IMR-90 (cell line): ENCODE data around the gene KAT7. TPM values are rescaled to one million over a fixed set of nuclear protein-coding genes. Genes with fewer than 3 reads are reported as not detected.

ENCODE experiments used
- ATAC-seq: fragments of 200-7000 bp; cut with Tn5 transposase; 2 replicates; pipeline ENCODE4 v1.9.1; 2020; ENCODE audit warnings: low read depth, mild to moderate bottlenecking, moderate library complexity
- BruUV-seq: library from RNA; stranded (reverse); fragments of 400-500 nt; replicated peaks from 2 replicates; lab custom pipeline; 2021; lab: Mats Ljungman, UMichigan
- CTCF ChIA-PET: fragments of 300-600 bp; formaldehyde crosslinking; extraction: SDS; loops from one replicate; lab custom pipeline; 2021; ENCODE audit warnings: antibody characterized with exemption; lab: Yijun Ruan, JAX
- POLR2A ChIA-PET: fragments of 300-600 bp; sonication (Branson Sonifier 250); formaldehyde crosslinking; loops from one replicate; lab custom pipeline; 2022; ENCODE audit warnings: antibody characterized with exemption; ENCODE audit not compliant: unreplicated experiment; lab: Charles Lee
- DNase-seq: peaks from one replicate; pipeline ENCODE4 v3.0.0; 2013
- H2AFZ ChIP-seq: replicated peaks from 2 replicates; pipeline ENCODE3; 2013; ENCODE audit warnings: low read length, mild to moderate bottlenecking; ENCODE audit not compliant: poor library complexity
- H2AK5ac ChIP-seq: 2 replicates; pipeline ENCODE4 v1.6.1; 2013; ENCODE audit warnings: low read depth, low read length, inconsistent platforms
- H2AK9ac ChIP-seq: replicated peaks from 2 replicates; pipeline ENCODE3; 2013; ENCODE audit warnings: mild to moderate bottlenecking, low read depth, low read length, moderate library complexity; ENCODE audit not compliant: poor library complexity
- H2BK120ac ChIP-seq: 2 replicates; pipeline ENCODE4 v1.6.1; 2013; ENCODE audit warnings: low read depth, low read length, inconsistent platforms
- H2BK15ac ChIP-seq: 3 replicates; pipeline ENCODE4 v1.6.1; 2013; ENCODE audit warnings: low read depth, low read length, inconsistent platforms
- H2BK20ac ChIP-seq: 2 replicates; pipeline ENCODE4 v1.6.1; 2013; ENCODE audit warnings: low read depth, mild to moderate bottlenecking, inconsistent platforms, low read length, moderate library complexity
- H2BK5ac ChIP-seq: 2 replicates; pipeline ENCODE4 v1.6.1; 2013; ENCODE audit warnings: mild to moderate bottlenecking, low read depth, low read length, inconsistent platforms; ENCODE audit not compliant: poor library complexity, severe bottlenecking
- H3K14ac ChIP-seq: replicated peaks from 2 replicates; pipeline ENCODE4 v1.6.1; 2013; ENCODE audit warnings: low read depth, low read length, inconsistent platforms
- H3K18ac ChIP-seq: 2 replicates; pipeline ENCODE4 v1.6.1; 2013; ENCODE audit warnings: low read depth, low read length, control low read depth
- H3K23ac ChIP-seq: 2 replicates; pipeline ENCODE4 v1.6.1; 2013; ENCODE audit warnings: low read depth, low read length, inconsistent platforms
- H3K27ac ChIP-seq: 2 replicates; pipeline ENCODE4 v1.5.1; 2013; ENCODE audit warnings: mild to moderate bottlenecking, control low read depth, low read length; ENCODE audit not compliant: insufficient read depth
- H3K27me3 ChIP-seq: 2 replicates; pipeline ENCODE4 v1.6.1; 2013; ENCODE audit warnings: low read length; ENCODE audit not compliant: control insufficient read depth, insufficient read depth
- H3K36me3 ChIP-seq: 2 replicates; pipeline ENCODE4 v1.6.1; 2013; ENCODE audit warnings: low read length, mixed read lengths; ENCODE audit not compliant: control insufficient read depth, insufficient read depth
- H3K4ac ChIP-seq: 2 replicates; pipeline ENCODE4 v1.6.1; 2013; ENCODE audit warnings: low read depth, low read length, inconsistent platforms
- H3K4me1 ChIP-seq: 2 replicates; pipeline ENCODE4 v1.6.1; 2013; ENCODE audit warnings: low read length, mixed read lengths; ENCODE audit not compliant: control insufficient read depth, insufficient read depth
- H3K4me2 ChIP-seq: 2 replicates; pipeline ENCODE4 v1.6.1; 2013; ENCODE audit warnings: low read depth, mild to moderate bottlenecking, control low read depth, low read length, moderate library complexity
- H3K4me3 ChIP-seq: 2 replicates; pipeline ENCODE4 v1.5.1; 2013; ENCODE audit warnings: low read depth, mild to moderate bottlenecking, control low read depth, low read length, moderate library complexity; ENCODE audit not compliant: insufficient read depth
- H3K56ac ChIP-seq: 2 replicates; pipeline ENCODE4 v1.6.1; 2013; ENCODE audit warnings: low read length, inconsistent platforms; ENCODE audit not compliant: insufficient read depth; ENCODE audit errors: extremely low read depth
- H3K79me1 ChIP-seq, 2 experiments: 2 replicates each; pipeline ENCODE4 v1.6.1; 2013; ENCODE audit warnings: low read length in 2 of 2, inconsistent platforms in 1 of 2, low read depth in 1 of 2
- H3K9ac ChIP-seq: 2 replicates; pipeline ENCODE4 v1.6.1; 2013; ENCODE audit warnings: low read depth, low read length, control low read depth
- H3K9me1 ChIP-seq: 2 replicates; pipeline ENCODE4 v1.6.1; 2013; ENCODE audit warnings: low read length, inconsistent platforms; ENCODE audit not compliant: insufficient read depth
- H3K9me3 ChIP-seq: 2 replicates; pipeline ENCODE4 v1.6.1; 2013; ENCODE audit warnings: low read length; ENCODE audit not compliant: control insufficient read depth, insufficient read depth
- H4K20me1 ChIP-seq: 2 replicates; pipeline ENCODE4 v1.6.1; 2013; ENCODE audit warnings: low read length, inconsistent platforms; ENCODE audit not compliant: insufficient read depth
- H4K5ac ChIP-seq: 2 replicates; pipeline ENCODE4 v1.6.1; 2013; ENCODE audit warnings: mild to moderate bottlenecking, low read depth, low read length, control low read depth
- H4K8ac ChIP-seq, 2 experiments: 2 replicates each; pipeline ENCODE4 v1.6.1; 2013; ENCODE audit warnings: low read depth in 2 of 2, low read length in 2 of 2, control low read depth in 1 of 2, inconsistent platforms in 1 of 2
- H4K91ac ChIP-seq: 2 replicates; pipeline ENCODE4 v1.6.1; 2013; ENCODE audit warnings: low read depth, low read length, inconsistent platforms; ENCODE audit not compliant: insufficient read depth
- FOS ChIP-seq: fragments of 150-350 bp; IDR thresholded peaks from 2 replicates; pipeline ENCODE4 v1.6.1; 2016; ENCODE audit warnings: low read depth, low read length
- MXI1 ChIP-seq: IDR thresholded peaks from 2 replicates; pipeline ENCODE4 v1.6.1; 2012; ENCODE audit warnings: low read depth, mild to moderate bottlenecking, low read length, moderate library complexity, borderline replicate concordance
- SMC3 ChIP-seq: fragments of 150-350 bp; IDR thresholded peaks from 2 replicates; pipeline ENCODE4 v1.6.1; 2016; ENCODE audit warnings: low read depth, mild to moderate bottlenecking, antibody characterized with exemption, low read length, moderate library complexity
- WGBS, 2 experiments: methylation state at CpG; one replicate each; pipeline versions ENCODE4 v1.1.5 to v1.1.7; 2013; ENCODE audit warnings: missing lambda C conversion rate in 2 of 2; ENCODE audit not compliant: insufficient read length in 1 of 2; ENCODE audit errors: extremely low coverage in 2 of 2; 5-methylcytosine and 5-hydroxymethylcytosine counted together
- dilution Hi-C: fragments of 300-500 bp; cut with HindIII; formaldehyde crosslinking; loops from one replicate; pipeline ENCODE4 v1.14.3; 2018; ENCODE audit warnings: low sequenced_read_pairs; ENCODE audit not compliant: unreplicated experiment
- in situ Hi-C: fragments of 300-500 bp; cut with MboI; formaldehyde crosslinking; loops from 3 replicates; pipeline ENCODE4 v1.14.3; 2019; ENCODE audit warnings: low sequenced_read_pairs, inconsistent platforms, mixed read lengths
- intact Hi-C: fragments of 100-400 bp; cut with micrococcal nuclease; formaldehyde crosslinking; loops from 2 replicates; pipeline ENCODE4 v1.10.0; 2022
- polyA plus RNA-seq, 3 experiments: library from polyadenylated mRNA; depleted of rRNA; stranded (reverse); fragments of >200 nt; gene quantifications; 2 replicates each; pipeline ENCODE4 v1.2.3, GENCODE V29; 2012; ENCODE audit warnings: low replicate concordance in 1 of 3
- total RNA-seq: library from RNA; depleted of rRNA; stranded (reverse); fragments of >200 nt; gene quantifications from 2 replicates; pipeline ENCODE4 v1.2.3, GENCODE V29; 2012

KAT7 gene
- total and polyA plus RNA-seq, 2 of the 4 experiments (the other 2 are of a cell fraction): 16.9 to 21.9 TPM

GRCh38 chr17:49798182-49798581, 9.7 kb downstream of the KAT7 start:
- H2BK15ac ChIP-seq: no peak overlapping the region
- peaks cover 28 to 69% of the 10 kb centered on the region in 2 experiments for H3K79me1 ChIP-seq
- H3K4ac ChIP-seq: no peak overlapping the region
- H3K4me3 ChIP-seq: no peak overlapping the region
- 0 out of 2 replicates have a peak, but pooled peaks cover 2% of the 10 kb centered on the region for H3K4me1 ChIP-seq
- H3K36me3 ChIP-seq: peaks cover 41% of the 10 kb centered on the region
- H3K9me1 ChIP-seq: peaks cover 5% of the 10 kb centered on the region
- ATAC-seq (peak; percentile 44), DNase-seq (peak; percentile 71)
- WGBS, 2 experiments: no CpG with 5 or more reads among the region's 8 CpGs
- H3K18ac ChIP-seq: no peak overlapping the region
- H4K20me1 ChIP-seq: peaks cover 39% of the 10 kb centered on the region; the same call in 1 of the 2 replicates
- no peak overlapping the region for H3K4me2 ChIP-seq
- H3K27ac ChIP-seq: no peak overlapping the region
- BruUV-seq: no TSS peak
- intact Hi-C loops: no loop called here
- no peak overlapping the region for H4K91ac ChIP-seq
- H3K23ac ChIP-seq: no peak overlapping the region
- H2AK5ac ChIP-seq: no peak overlapping the region
- in situ Hi-C loops: no loop called here
- H2AK9ac ChIP-seq: no peak overlapping the region
- no peaks in the 10 kb centered on the region for H3K9me3 ChIP-seq
- H4K5ac ChIP-seq: no peak overlapping the region
- H3K14ac ChIP-seq: no peak overlapping the region
- no peaks in the 10 kb centered on the region for H3K27me3 ChIP-seq
- H2AFZ ChIP-seq: no peak overlapping the region
- dilution Hi-C loops: no loop called here
- H2BK20ac ChIP-seq: no peak overlapping the region
- no peak overlapping the region for H2BK5ac ChIP-seq
- TF ChIP-seq FOS: peak; percentile 34; the same call in 1 of the 2 replicates
- no peak for TF ChIP-seq MXI1
- no peak for TF ChIP-seq SMC3
- no peak overlapping the region for H3K9ac ChIP-seq
- CTCF ChIA-PET: interaction anchor here (1.8 kb wide), 1 partner anchor 13 kb away, joined by 5 read pairs; no protein-coding TSS in a partner anchor
- POLR2A ChIA-PET: interaction anchor here (1.2 kb wide), 1 partner anchor 10 kb away, joined by 4 read pairs; no protein-coding TSS in a partner anchor
- H4K8ac ChIP-seq: no peak overlapping the region
- no peak overlapping the region for H2BK120ac ChIP-seq
- no peak overlapping the region for H3K56ac ChIP-seq
